ENCODE data around the gene G6PC1. TPM values are rescaled to one million over a fixed set of nuclear protein-coding genes. Genes with fewer than 3 reads are reported as not detected.

Gene G6PC1
- total and polyA plus RNA-seq, 2 of the 13 experiments (the other 11 are each of a cell fraction or from before 2014, with no cell fraction given): 1.7 to 37.9 TPM

DNA sequence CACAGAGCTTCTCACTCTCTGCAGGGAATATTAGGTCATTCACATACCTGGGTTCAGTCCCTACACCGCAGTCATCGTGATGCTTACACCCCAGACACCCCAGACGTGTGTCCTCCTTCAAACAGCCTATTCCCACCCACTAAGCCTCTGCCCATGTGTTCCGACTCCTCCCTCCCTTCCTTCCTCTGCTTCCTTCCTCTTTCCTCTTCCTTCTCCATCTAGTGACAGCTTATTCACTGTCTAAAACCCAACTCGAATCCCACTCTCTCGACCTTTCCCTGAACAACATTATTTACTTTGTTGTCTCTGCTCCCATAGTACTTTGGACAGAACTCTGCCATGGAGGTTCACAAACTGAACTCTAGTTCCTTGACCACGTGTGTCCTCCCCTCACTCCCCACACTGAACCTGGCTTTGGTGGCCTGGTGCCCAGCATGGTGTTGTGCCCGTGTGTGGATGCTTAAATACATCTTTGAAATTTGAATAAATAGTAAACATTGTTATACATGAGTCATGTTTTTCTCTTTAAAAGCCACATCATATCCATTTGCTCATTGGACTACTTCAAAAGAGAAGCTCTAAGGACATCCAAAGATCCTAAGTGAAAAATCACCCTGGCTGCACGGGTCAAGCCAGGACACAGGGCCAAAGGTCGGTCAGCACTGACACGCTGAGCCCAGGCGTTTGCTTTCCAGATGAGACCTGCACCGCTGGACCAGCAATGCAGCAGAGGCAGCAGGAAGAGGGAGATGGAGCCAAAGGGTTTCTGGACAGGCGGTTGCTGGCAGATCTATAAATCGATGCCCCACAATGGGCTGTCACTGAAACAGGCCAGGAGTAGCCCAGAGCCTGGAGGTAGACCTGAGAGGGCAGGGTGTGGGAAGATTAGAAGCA is 14.1 kb upstream of the G6PC1 start (continued):
- TF ChIP-seq, protein P1, sequence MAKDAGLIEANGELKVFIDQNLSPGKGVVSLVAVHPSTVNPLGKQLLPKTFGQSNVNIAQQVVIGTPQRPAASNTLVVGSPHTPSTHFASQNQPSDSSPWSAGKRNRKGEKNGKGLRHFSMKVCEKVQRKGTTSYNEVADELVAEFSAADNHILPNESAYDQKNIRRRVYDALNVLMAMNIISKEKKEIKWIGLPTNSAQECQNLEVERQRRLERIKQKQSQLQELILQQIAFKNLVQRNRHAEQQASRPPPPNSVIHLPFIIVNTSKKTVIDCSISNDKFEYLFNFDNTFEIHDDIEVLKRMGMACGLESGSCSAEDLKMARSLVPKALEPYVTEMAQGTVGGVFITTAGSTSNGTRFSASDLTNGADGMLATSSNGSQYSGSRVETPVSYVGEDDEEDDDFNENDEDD (CRISPR knock-in tag; IDR thresholded peaks at IDR 0.05; ENCODE audit: borderline replicate concordance): 0 out of 2 replicates have a peak, but pooled peaks have one; percentile 17
- peak; percentile 65 for TF ChIP-seq ZNF441 (CRISPR knock-in tag; IDR thresholded peaks at IDR 0.05; ENCODE audit: borderline replicate concordance)
- TF ChIP-seq, protein P2, sequence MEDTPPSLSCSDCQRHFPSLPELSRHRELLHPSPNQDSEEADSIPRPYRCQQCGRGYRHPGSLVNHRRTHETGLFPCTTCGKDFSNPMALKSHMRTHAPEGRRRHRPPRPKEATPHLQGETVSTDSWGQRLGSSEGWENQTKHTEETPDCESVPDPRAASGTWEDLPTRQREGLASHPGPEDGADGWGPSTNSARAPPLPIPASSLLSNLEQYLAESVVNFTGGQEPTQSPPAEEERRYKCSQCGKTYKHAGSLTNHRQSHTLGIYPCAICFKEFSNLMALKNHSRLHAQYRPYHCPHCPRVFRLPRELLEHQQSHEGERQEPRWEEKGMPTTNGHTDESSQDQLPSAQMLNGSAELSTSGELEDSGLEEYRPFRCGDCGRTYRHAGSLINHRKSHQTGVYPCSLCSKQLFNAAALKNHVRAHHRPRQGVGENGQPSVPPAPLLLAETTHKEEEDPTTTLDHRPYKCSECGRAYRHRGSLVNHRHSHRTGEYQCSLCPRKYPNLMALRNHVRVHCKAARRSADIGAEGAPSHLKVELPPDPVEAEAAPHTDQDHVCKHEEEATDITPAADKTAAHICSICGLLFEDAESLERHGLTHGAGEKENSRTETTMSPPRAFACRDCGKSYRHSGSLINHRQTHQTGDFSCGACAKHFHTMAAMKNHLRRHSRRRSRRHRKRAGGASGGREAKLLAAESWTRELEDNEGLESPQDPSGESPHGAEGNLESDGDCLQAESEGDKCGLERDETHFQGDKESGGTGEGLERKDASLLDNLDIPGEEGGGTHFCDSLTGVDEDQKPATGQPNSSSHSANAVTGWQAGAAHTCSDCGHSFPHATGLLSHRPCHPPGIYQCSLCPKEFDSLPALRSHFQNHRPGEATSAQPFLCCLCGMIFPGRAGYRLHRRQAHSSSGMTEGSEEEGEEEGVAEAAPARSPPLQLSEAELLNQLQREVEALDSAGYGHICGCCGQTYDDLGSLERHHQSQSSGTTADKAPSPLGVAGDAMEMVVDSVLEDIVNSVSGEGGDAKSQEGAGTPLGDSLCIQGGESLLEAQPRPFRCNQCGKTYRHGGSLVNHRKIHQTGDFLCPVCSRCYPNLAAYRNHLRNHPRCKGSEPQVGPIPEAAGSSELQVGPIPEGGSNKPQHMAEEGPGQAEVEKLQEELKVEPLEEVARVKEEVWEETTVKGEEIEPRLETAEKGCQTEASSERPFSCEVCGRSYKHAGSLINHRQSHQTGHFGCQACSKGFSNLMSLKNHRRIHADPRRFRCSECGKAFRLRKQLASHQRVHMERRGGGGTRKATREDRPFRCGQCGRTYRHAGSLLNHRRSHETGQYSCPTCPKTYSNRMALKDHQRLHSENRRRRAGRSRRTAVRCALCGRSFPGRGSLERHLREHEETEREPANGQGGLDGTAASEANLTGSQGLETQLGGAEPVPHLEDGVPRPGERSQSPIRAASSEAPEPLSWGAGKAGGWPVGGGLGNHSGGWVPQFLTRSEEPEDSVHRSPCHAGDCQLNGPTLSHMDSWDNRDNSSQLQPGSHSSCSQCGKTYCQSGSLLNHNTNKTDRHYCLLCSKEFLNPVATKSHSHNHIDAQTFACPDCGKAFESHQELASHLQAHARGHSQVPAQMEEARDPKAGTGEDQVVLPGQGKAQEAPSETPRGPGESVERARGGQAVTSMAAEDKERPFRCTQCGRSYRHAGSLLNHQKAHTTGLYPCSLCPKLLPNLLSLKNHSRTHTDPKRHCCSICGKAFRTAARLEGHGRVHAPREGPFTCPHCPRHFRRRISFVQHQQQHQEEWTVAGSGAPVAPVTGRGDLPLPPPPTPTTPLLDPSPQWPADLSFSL (CRISPR knock-in tag; IDR thresholded peaks at IDR 0.05): no peak
- TF ChIP-seq SMAD3 (CRISPR knock-in tag; IDR thresholded peaks at IDR 0.05): peak; percentile 93
- no peak for TF ChIP-seq SP2 (CRISPR knock-in tag; IDR thresholded peaks at IDR 0.05)
- TF ChIP-seq, protein P3, sequence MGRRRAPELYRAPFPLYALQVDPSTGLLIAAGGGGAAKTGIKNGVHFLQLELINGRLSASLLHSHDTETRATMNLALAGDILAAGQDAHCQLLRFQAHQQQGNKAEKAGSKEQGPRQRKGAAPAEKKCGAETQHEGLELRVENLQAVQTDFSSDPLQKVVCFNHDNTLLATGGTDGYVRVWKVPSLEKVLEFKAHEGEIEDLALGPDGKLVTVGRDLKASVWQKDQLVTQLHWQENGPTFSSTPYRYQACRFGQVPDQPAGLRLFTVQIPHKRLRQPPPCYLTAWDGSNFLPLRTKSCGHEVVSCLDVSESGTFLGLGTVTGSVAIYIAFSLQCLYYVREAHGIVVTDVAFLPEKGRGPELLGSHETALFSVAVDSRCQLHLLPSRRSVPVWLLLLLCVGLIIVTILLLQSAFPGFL (CRISPR knock-in tag; IDR thresholded peaks at IDR 0.05): peak; percentile 55; the same call in 1 of the 2 replicates
- TF ChIP-seq, protein P4, sequence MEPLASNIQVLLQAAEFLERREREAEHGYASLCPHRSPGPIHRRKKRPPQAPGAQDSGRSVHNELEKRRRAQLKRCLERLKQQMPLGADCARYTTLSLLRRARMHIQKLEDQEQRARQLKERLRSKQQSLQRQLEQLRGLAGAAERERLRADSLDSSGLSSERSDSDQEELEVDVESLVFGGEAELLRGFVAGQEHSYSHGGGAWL (CRISPR knock-in tag; IDR thresholded peaks at IDR 0.05): 0 out of 2 replicates have a peak, but pooled peaks have one; percentile 46
- peak; percentile 93 for TF ChIP-seq HDAC2 (CRISPR knock-in tag; IDR thresholded peaks at IDR 0.05)
- TF ChIP-seq, protein P5, sequence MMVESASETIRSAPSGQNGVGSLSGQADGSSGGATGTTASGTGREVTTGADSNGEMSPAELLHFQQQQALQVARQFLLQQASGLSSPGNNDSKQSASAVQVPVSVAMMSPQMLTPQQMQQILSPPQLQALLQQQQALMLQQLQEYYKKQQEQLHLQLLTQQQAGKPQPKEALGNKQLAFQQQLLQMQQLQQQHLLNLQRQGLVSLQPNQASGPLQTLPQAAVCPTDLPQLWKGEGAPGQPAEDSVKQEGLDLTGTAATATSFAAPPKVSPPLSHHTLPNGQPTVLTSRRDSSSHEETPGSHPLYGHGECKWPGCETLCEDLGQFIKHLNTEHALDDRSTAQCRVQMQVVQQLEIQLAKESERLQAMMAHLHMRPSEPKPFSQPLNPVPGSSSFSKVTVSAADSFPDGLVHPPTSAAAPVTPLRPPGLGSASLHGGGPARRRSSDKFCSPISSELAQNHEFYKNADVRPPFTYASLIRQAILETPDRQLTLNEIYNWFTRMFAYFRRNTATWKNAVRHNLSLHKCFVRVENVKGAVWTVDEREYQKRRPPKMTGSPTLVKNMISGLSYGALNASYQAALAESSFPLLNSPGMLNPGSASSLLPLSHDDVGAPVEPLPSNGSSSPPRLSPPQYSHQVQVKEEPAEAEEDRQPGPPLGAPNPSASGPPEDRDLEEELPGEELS (CRISPR knock-in tag; IDR thresholded peaks at IDR 0.05): peak; percentile 55
- TF ChIP-seq SIX4 (CRISPR knock-in tag; IDR thresholded peaks at IDR 0.05): peak; percentile 45; the same call in 1 of the 2 replicates
- 0 out of 2 replicates have a peak, but pooled peaks have one; percentile 33 for TF ChIP-seq ZNF24 (IDR thresholded peaks at IDR 0.05)
- TF ChIP-seq, protein P6, sequence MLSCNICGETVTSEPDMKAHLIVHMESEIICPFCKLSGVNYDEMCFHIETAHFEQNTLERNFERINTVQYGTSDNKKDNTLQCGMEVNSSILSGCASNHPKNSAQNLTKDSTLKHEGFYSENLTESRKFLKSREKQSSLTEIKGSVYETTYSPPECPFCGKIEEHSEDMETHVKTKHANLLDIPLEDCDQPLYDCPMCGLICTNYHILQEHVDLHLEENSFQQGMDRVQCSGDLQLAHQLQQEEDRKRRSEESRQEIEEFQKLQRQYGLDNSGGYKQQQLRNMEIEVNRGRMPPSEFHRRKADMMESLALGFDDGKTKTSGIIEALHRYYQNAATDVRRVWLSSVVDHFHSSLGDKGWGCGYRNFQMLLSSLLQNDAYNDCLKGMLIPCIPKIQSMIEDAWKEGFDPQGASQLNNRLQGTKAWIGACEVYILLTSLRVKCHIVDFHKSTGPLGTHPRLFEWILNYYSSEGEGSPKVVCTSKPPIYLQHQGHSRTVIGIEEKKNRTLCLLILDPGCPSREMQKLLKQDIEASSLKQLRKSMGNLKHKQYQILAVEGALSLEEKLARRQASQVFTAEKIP (CRISPR knock-in tag; IDR thresholded peaks at IDR 0.05; ENCODE audit: borderline replicate concordance): no peak
- 0 out of 2 replicates have a peak, but pooled peaks have one; percentile 71 for TF ChIP-seq TOE1 (CRISPR knock-in tag; IDR thresholded peaks at IDR 0.05)
- 0 out of 2 replicates have a peak, but pooled peaks have one; percentile 58 for TF ChIP-seq SSRP1 (CRISPR knock-in tag; IDR thresholded peaks at IDR 0.05)
- TF ChIP-seq ZNF678 (CRISPR knock-in tag; IDR thresholded peaks at IDR 0.05): no peak

Data from HepG2 (cell line).